GM21390 (cell line): ENCODE results near the gene GAS2.

ENCODE experiments used
- ATAC-seq: cut with Tn5 transposase; IDR thresholded peaks from one replicate; pipeline ENCODE4 v1.9.1; 2021; ENCODE audit not compliant: unreplicated experiment

GAS2 gene

GRCh38 chr11:22723274-22723673 is 56.9 kb downstream of the GAS2 start:
- no peak for ATAC-seq

DNA sequence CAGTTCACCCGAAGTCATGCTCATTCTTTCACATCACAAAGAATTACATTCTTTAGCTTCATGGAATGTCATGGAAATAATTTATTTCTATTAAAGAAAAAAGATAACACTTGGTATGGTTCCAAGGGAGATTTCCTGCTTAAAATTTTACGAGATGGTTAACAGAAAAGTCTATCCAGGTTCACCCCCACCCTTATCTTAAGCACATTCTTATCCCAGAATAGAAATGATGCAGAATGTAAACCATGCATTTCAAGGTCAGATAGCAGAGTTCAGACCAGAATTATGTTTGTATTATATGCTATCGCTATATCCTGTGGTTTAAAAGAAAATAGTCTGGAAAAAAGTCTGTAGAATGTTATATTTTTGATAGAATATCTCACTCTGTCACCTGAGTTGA is 58.7 kb downstream of the GAS2 start:
- ATAC-seq, result no peak

DNA sequence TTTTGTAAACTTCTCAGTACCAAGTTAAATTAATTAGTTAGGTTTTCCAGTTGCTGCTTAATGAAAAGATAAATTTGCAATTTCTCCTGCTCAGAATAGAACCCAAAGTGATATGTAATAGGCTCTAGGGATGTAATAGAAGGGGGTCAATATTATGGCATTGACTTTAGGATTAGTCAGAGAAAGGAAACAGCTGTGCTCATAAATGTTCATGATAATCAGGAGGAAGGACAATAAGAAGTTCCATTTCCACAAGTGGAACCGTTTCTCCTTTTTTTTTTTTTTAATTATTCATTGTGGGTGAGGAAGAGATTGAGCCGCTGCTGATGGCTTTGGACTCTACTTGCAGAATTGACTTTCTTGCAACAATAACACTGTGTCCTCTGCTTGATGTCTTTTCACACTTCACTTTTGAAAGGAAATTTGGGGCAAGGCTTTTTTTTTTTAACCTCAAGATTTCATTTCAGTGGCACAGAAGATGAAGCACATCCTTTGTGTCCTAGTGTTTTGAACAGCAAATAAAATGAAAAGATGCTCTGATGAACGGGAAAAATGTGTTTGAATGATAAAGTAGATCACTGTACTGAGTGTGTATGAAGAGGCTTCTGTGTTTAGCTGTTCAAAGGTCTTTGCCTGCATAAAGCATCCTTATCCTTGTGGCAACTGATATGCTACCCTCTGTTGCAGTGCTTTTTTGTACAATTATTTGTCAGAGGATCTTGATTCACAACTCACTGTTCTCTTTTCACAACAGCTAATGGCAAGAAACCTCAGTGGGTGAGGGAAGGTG is 62.4 kb downstream of the GAS2 start:
- ATAC-seq, result no peak

DNA sequence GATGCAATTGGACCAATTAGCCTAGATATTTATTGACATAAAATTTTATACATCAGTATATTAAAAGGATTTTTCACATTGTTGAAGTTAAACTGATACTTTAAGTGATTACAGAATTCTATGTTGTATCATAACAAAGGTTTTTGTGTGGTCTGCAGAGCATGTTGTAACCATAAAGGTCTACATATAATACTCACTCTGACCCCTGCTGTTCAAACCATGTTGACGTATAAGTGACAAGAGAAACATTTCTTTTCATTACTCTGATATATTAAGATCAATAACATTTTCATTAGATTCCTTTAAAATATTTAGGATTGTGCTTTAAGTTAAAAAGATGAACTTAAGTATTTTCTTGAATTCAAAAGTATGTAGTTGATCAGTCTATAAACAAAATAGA is 63.9 kb downstream of the GAS2 start:
- peak; percentile 57 for ATAC-seq

GRCh38 chr11:22732588-22732987 is 66.2 kb downstream of the GAS2 start:
- no peak for ATAC-seq

DNA sequence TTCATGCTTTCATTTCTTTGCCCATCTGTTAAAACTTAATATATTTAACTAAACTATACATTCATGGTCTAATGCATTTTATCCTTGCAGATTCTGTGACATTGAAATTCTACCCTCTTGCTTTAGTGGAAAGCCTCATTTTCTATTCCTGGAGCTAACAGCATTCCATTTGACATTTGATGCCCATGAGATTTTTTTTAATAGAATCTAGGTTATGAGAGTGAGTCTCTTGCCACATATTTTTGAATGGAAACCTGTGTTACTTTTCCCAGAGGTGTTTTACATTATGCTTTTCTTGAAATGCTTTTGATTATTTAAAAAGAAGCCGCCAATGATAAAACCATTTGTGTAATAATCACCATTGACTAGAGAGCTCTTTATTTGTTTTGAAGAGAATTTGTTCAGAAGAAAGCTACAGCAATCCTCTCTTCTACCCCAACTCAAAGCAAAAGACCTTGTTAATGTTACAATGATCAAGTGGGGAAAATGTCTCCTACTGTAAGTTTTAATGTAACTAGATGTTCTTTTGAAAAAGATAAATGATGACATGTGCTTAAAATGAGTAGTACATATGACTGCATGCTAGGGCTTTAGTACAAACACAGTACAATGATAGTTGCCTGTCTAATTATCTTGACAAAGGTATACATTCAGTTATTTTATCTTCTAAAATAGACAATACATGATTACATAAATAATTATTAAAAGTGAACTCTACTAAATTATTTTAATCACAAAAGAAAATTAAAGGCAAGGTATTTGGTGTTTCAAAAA is 67.3 kb downstream of the GAS2 start:
- no peak for ATAC-seq

GRCh38 chr11:22734628-22735345 is 68.4 kb downstream of the GAS2 start:
- ATAC-seq, result no peak

GRCh38 chr11:22742157-22742613 is 75.8 kb downstream of the GAS2 start:
- ATAC-seq, result no peak

DNA sequence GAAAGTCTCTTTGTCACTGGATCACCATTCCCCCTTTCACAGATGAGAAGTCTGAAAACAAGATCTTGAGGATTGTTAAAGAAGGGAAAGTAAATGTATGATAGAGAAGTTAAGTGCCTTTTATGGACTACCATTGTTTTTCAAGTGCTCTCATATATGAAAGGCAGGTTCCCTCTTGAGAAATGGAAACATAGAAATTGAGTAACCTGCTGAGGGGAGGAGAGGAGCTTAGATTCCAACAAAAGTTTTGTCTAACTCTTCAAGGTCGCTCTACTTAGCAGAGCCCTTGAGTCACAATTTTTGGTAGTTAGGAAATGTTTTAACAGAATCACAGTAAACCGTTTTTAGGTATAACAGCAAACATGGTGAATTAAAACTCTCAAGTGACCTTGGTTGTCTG is 83.1 kb downstream of the GAS2 start:
- no peak for ATAC-seq

DNA sequence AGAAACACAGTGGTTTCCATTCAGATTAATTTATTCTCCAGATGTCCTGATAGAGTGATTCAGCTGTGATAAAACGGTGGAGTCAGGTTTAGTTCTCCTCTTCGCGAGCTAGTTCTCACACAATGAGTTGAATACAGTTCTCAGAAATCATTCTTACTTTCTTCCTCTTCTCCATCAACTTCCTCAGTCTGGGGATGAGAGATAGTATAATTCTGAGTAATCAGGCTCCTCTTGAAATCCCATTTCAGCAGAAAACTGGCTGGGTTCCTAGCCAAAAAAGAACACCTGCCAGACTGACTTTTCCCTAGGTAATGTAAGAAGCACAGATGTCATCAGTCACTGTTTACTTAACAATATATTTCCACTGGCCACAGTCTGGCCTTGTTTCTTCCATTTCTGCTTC is 86.5 kb downstream of the GAS2 start:
- peak; percentile 66 for ATAC-seq

GRCh38 chr11:22753416-22753815 is 87.0 kb downstream of the GAS2 start:
- no peak for ATAC-seq

DNA sequence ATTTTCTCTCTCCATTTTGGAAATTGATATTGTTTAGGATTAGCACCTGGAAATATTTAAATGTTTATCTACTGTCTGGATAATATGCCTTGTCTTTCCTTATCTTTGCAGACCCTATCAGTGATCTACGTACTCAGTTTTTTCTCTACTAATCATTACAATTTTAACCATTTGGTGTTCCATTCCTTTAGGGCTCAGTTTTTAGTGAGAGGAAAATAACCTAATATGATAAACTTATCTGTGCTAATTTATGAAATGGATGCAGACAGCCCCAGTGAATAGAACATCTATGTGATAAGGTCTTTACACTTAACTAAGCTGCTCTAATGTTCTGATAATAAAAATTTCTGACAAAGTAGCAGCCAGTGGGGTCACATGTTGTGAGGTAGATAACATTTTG is 94.7 kb downstream of the GAS2 start:
- no peak for ATAC-seq

- ATAC-seq, result no peak
Observed at GRCh38 chr11:22763166-22763565, 96.8 kb downstream of the GAS2 start.

GRCh38 chr11:22764735-22765134 is 98.3 kb downstream of the GAS2 start:
- no peak for ATAC-seq

DNA sequence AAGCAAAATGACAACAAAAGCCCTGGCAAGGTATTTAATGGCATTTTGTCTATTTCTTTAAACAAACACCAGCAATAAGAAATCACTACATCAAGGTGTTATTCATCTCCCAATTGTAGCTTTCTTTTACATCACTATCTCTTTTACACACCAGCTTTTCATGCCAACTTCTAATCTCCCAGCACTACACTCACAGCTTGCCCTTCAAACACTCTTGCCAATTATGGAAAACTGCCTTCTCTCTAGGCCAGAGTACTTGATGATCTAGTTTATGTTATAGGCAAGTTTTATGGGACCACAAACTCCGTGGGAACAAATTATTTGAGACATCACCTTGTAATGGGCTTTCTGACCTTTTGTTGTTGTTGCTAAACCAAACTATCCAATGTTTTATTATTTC is 101.9 kb downstream of the GAS2 start:
- no peak for ATAC-seq

DNA sequence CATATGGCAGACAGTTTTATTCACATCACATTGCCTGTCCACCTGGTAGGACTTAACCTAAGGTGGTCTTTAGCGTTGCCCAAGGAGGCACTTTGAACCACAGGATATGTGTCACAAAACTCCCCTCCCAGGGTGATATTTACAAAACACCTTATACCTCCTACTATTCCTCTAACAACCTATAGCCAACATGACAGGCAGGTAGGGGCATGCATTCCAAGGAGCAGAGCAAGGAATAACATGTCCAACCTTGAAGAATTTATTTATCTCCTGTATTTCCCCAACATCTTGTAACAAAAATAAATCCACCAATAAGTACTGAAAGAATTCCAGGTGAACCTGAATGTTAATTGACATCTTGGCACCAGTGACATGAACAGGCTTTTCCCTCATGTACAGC is 102.7 kb downstream of the GAS2 start:
- ATAC-seq, result no peak

DNA sequence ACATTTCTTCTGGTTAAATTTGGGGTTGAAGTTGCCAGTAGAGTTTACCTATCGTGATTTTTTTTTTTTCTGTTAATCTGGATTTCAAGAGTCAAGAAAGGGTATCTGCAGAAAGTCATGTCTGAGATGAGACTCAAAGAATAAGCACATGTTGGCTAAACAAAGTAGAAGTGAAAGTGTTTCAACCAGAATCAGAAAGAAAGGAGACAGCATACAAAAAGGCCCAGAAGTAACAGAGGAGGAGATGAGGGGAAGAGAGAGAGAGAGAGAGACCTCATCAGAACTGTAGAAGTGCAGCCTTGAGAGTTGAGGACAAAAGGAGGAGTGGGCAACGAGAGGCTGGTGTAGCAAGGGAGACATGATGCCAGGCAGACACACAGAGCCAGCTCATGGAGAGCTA is 108.3 kb downstream of the GAS2 start:
- ATAC-seq, result peak; percentile 83

- no peak for ATAC-seq
Observed at GRCh38 chr11:22775248-22775647, 108.8 kb downstream of the GAS2 start.

- ATAC-seq, result no peak
Observed at GRCh38 chr11:22778642-22779041, 112.2 kb downstream of the GAS2 start.

DNA sequence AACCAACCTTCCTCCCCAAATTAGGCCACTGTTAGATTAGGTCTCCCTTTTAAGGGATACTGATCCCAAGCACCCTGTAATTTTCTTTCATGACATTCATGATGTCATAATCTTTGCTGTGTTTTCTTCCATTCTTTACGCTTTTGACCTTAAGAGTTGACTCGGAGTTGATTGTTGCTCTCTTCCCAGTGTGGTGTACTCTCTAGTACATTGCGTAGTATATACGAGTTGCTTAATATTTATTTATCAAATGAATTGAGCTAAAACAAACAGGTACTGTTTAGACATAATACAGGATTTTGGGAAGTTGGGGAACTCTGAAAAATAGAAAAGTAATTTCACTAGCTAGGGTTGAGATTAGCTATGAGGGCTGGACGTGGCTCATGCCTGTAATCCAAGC is 113.4 kb downstream of the GAS2 start:
- ATAC-seq, result no peak

DNA sequence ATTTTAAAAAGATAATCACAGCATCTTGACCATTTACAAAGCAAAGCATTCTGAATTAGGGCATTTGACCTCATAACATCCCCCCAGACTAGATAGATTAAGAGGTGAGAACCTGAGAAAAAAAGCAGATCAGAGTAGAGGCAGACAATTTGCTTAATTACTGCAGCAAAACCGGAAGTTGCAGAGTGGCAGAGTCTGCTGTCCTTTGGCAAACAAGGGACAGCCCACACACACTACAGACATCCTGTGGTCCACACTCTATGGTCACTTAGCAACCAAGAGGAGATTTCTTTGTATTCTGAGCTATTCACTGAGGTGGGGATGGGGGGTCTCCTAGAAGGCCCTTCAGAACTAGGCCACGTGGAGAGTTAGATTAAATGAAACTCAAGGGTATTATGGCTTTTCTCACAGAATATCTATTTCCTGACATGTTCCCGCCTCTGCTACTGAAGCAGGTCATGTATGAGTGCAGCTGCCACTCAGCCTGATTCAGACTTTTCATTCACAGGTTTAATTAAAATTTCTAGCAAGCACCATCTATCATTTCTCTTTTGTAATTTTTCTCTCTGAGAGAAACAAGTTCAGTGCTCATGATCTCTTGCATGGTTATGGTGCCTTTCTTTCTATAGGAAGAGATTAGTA is 114.7 kb downstream of the GAS2 start:
- ATAC-seq, result peak; percentile 88
